Astrocyte (in vitro differentiated cells and primary cell): ENCODE data around the gene RFTN1. TPM values are rescaled to one million over a fixed set of nuclear protein-coding genes. Genes with fewer than 3 reads are reported as not detected.

ENCODE experiments used
- DNase-seq: peaks from one replicate; pipeline ENCODE4 v3.0.0-alpha.2; 2010; ENCODE audit warnings: low read depth
- FAIRE-seq: peaks from 2 replicates; lab custom pipeline; 2011; peaks lifted over from hg19 to GRCh38; lab: Jason Lieb, UNC
- H2AFZ ChIP-seq: 2 replicates; pipeline ENCODE4 v1.6.0; 2012; ENCODE audit warnings: low read depth, low read length, inconsistent platforms
- H3K27ac ChIP-seq: 2 replicates; pipeline ENCODE4 v1.5.1; 2011; ENCODE audit warnings: low read depth, low read length, inconsistent platforms
- H3K27me3 ChIP-seq: 2 replicates; pipeline ENCODE4 v1.6.0; 2011; ENCODE audit warnings: low read length, inconsistent platforms; ENCODE audit not compliant: insufficient read depth
- H3K36me3 ChIP-seq: 2 replicates; pipeline ENCODE4 v1.5.1; 2011; ENCODE audit warnings: low read length, inconsistent platforms; ENCODE audit not compliant: insufficient read depth
- H3K4me1 ChIP-seq: 2 replicates; pipeline ENCODE4 v1.5.1; 2011; ENCODE audit warnings: low read length, inconsistent platforms; ENCODE audit not compliant: insufficient read depth
- H3K4me2 ChIP-seq: 2 replicates; pipeline ENCODE4 v1.6.0; 2012; ENCODE audit warnings: low read length, inconsistent platforms
- H3K4me3 ChIP-seq: 2 replicates; pipeline ENCODE4 v1.5.1; 2011; ENCODE audit warnings: low read depth, mild to moderate bottlenecking, low read length, inconsistent platforms; ENCODE audit not compliant: insufficient read depth
- H3K79me2 ChIP-seq: 2 replicates; pipeline ENCODE4 v1.6.0; 2012; ENCODE audit warnings: mild to moderate bottlenecking, low read length, inconsistent platforms; ENCODE audit not compliant: insufficient read depth
- H3K9ac ChIP-seq: 2 replicates; pipeline ENCODE4 v1.6.0; 2012; ENCODE audit warnings: mild to moderate bottlenecking, low read length, inconsistent platforms
- H3K9me3 ChIP-seq: 2 replicates; pipeline ENCODE4 v1.5.1; 2012; ENCODE audit warnings: low read depth, mild to moderate bottlenecking, low read length, inconsistent platforms; ENCODE audit not compliant: insufficient read depth
- H4K20me1 ChIP-seq: 2 replicates; pipeline ENCODE4 v1.6.0; 2012; ENCODE audit warnings: low read length, inconsistent platforms; ENCODE audit not compliant: insufficient read depth
- H3K27ac Mint-ChIP-seq: one replicate; pipeline ENCODE4 v1.8.0; 2021; ENCODE audit warnings: mild to moderate bottlenecking, mixed read lengths; ENCODE audit not compliant: unreplicated experiment
- H3K27me3 Mint-ChIP-seq: one replicate; pipeline ENCODE4 v1.8.0; 2021; ENCODE audit warnings: low read depth, mixed read lengths; ENCODE audit not compliant: unreplicated experiment
- H3K36me3 Mint-ChIP-seq: one replicate; pipeline ENCODE4 v1.8.0; 2021; ENCODE audit warnings: low read depth, mixed read lengths; ENCODE audit not compliant: unreplicated experiment
- H3K4me1 Mint-ChIP-seq: one replicate; pipeline ENCODE4 v1.8.0; 2021; ENCODE audit warnings: low read depth, mixed read lengths; ENCODE audit not compliant: unreplicated experiment
- H3K4me3 Mint-ChIP-seq: one replicate; pipeline ENCODE4 v1.8.0; 2021; ENCODE audit warnings: mild to moderate bottlenecking, moderate library complexity, mixed read lengths; ENCODE audit not compliant: unreplicated experiment
- H3K9me3 Mint-ChIP-seq: one replicate; pipeline ENCODE4 v1.8.0; 2021; ENCODE audit warnings: mild to moderate bottlenecking, mixed read lengths; ENCODE audit not compliant: unreplicated experiment
- EZH2 ChIP-seq: IDR thresholded peaks from 2 replicates; pipeline ENCODE4 v1.6.1; 2012; ENCODE audit warnings: mild to moderate bottlenecking, low read length, inconsistent platforms; ENCODE audit not compliant: insufficient read depth
- total RNA-seq: library from RNA; stranded (reverse); gene quantifications from 2 replicates; pipeline ENCODE4 v1.2.1, GENCODE V29; 2021
- TF ChIP-seq, protein P1 (sequence below): IDR thresholded peaks from 2 replicates; pipeline ENCODE4 v1.5.1; 2011; ENCODE audit warnings: low read depth, mild to moderate bottlenecking, inconsistent platforms, low read length, moderate library complexity; ENCODE audit not compliant: insufficient read depth

Gene RFTN1
- total RNA-seq, 1 donor from 2014 or later: 49.5 TPM

DNA sequence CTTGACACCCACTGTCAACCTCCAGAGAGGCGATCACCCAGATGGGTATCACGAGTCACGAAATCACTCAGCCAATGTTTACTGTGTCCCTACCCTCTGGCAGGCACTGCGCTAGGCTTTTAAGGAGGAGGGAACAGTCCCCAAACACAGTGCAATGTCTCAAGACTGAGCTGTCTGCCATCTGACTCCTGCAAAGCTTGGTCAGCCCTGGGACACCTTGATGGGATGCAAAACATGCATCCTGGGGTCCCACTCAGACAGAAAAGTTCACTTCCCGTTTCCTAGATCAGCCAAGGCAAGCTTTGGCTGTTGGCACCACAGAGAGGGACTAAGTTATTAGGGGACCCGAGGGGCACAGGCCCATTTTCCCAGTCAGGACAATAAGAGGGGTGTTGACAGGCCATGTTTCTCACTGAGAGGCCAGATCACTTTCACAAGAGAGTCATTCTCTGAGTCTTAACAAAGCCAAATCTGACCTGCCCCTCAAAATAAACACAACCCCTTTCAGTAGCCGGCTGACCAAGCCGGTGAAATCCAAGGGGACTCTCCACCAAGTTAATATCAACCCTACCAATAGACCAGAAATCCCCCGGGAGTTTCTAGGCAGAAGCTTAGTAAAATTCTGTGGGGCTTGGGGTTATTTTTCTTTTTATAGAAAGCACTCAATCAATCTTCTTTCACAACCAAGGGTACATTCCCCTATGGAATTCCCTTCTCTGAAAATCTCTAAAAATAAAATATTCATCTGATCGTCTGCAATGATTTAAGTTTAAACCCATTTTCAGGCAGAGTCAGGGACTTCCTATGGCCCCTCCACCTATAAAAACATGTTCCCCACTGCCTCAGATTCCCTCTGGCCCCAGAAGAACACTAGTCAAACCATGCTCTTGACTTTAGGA lies 3.5 kb downstream of the RFTN1 start:
- Histone ChIP-seq H3K36me3 (no peaks in the 10 kb centered on the region), H2AFZ (no peak overlapping the region), H3K4me1 (peaks cover 33% of the 10 kb centered on the region), H3K27ac (no peak overlapping the region), H3K9me3 (no peaks in the 10 kb centered on the region), H3K9ac (no peak overlapping the region), H3K27me3 (no peaks in the 10 kb centered on the region), H4K20me1 (peaks cover 64% of the 10 kb centered on the region), H3K4me3 (no peak overlapping the region), H3K4me2 (peak overlapping the region; percentile 10), H3K79me2 (peaks cover 88% of the 10 kb centered on the region)
- Mint-ChIP-seq H3K9me3 (peaks cover 3% of the 10 kb centered on the region), H3K4me3 (no peak overlapping the region), H3K27ac (no peak overlapping the region), H3K27me3 (no peaks in the 10 kb centered on the region), H3K4me1 (peaks cover 22% of the 10 kb centered on the region), H3K36me3 (peaks cover 4% of the 10 kb centered on the region)
- no peak for FAIRE-seq
- TF ChIP-seq, protein P1, sequence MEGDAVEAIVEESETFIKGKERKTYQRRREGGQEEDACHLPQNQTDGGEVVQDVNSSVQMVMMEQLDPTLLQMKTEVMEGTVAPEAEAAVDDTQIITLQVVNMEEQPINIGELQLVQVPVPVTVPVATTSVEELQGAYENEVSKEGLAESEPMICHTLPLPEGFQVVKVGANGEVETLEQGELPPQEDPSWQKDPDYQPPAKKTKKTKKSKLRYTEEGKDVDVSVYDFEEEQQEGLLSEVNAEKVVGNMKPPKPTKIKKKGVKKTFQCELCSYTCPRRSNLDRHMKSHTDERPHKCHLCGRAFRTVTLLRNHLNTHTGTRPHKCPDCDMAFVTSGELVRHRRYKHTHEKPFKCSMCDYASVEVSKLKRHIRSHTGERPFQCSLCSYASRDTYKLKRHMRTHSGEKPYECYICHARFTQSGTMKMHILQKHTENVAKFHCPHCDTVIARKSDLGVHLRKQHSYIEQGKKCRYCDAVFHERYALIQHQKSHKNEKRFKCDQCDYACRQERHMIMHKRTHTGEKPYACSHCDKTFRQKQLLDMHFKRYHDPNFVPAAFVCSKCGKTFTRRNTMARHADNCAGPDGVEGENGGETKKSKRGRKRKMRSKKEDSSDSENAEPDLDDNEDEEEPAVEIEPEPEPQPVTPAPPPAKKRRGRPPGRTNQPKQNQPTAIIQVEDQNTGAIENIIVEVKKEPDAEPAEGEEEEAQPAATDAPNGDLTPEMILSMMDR: no peak
- DNase-seq: no peak

DNA sequence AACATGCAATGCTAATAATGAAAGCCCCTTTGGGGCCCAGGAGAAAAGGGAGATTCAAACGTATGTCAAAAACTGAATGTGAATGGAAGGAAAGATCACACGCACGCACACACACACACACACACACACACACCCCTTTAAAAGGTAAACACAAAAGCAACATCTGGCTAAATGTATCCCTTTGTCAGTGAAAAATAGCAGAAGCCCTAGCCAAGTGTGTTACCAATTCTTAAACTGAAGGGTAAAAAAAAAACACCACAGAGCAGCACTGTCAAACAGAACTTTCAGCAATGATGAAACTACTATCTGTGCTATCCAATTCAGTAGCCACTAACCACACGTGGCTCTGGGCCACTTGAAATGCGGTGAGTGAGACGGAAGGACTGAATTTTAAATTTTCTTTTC lies 4.9 kb downstream of the RFTN1 start:
- no peak overlapping the region for H3K9ac ChIP-seq
- H3K4me2 ChIP-seq: no peak overlapping the region
- DNase-seq (peak; percentile 67), FAIRE-seq (no peak)
- no peaks in the 10 kb centered on the region for H3K36me3 ChIP-seq
- H3K27ac ChIP-seq: no peak overlapping the region
- peaks cover 77% of the 10 kb centered on the region for H4K20me1 ChIP-seq
- no peaks in the 10 kb centered on the region for H3K27me3 ChIP-seq
- H3K27ac Mint-ChIP-seq: no peak overlapping the region
- no peak overlapping the region for H3K4me3 ChIP-seq
- H3K4me1 ChIP-seq: peaks cover 28% of the 10 kb centered on the region
- H3K36me3 Mint-ChIP-seq: peaks cover 9% of the 10 kb centered on the region
- TF ChIP-seq, protein P1: no peak
- no peak for TF ChIP-seq EZH2
- H3K4me1 Mint-ChIP-seq: peaks cover 22% of the 10 kb centered on the region
- H3K9me3 Mint-ChIP-seq: peaks cover 7% of the 10 kb centered on the region
- H3K9me3 ChIP-seq: no peaks in the 10 kb centered on the region
- no peak overlapping the region for H2AFZ ChIP-seq
- H3K4me3 Mint-ChIP-seq: no peak overlapping the region
- H3K27me3 Mint-ChIP-seq: no peaks in the 10 kb centered on the region
- peaks cover 97% of the 10 kb centered on the region for H3K79me2 ChIP-seq

DNA sequence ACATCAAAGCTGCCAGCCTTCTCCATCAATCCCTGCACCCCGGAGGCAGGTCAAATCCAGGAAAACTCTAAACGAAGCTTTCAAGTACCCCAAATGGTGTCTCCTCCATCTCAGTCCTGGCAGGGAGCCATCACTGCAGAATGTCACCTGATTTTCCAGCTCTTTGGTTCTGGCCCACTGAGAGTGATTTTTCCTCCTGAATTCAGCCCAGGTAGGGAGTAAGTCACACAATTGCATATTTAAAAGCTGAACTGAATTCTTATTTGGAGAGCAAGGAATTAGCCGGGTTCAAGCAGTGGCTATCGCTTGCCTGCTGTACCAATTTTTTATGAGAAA lies 5.3 kb downstream of the RFTN1 start:
- Histone ChIP-seq H3K9me3 (no peaks in the 10 kb centered on the region), H3K27ac (no peak overlapping the region), H3K9ac (no peak overlapping the region), H3K36me3 (no peaks in the 10 kb centered on the region), H3K4me1 (peaks cover 28% of the 10 kb centered on the region), H3K79me2 (peaks cover 99% of the 10 kb centered on the region), H3K4me2 (no peak overlapping the region), H3K4me3 (no peak overlapping the region), H4K20me1 (peaks cover 81% of the 10 kb centered on the region), H3K27me3 (no peaks in the 10 kb centered on the region), H2AFZ (no peak overlapping the region)
- Mint-ChIP-seq H3K9me3 (peaks cover 7% of the 10 kb centered on the region), H3K4me3 (no peak overlapping the region), H3K4me1 (peaks cover 22% of the 10 kb centered on the region), H3K36me3 (peaks cover 9% of the 10 kb centered on the region), H3K27me3 (no peaks in the 10 kb centered on the region), H3K27ac (no peak overlapping the region)
- no peak for DNase-seq
- TF ChIP-seq, protein P1: no peak
- no peak for TF ChIP-seq EZH2
- no peak for FAIRE-seq
